Astrocyte (in vitro differentiated cells and primary cell): ENCODE data around the gene THAP5.

ENCODE experiments used
- EZH2 ChIP-seq: IDR thresholded peaks from 2 replicates; pipeline ENCODE4 v1.6.1; 2012; ENCODE audit warnings: mild to moderate bottlenecking, low read length, inconsistent platforms; ENCODE audit not compliant: insufficient read depth
- TF ChIP-seq, protein P1 (sequence below): IDR thresholded peaks from 2 replicates; pipeline ENCODE4 v1.5.1; 2011; ENCODE audit warnings: low read depth, mild to moderate bottlenecking, inconsistent platforms, low read length, moderate library complexity; ENCODE audit not compliant: insufficient read depth

DNA sequence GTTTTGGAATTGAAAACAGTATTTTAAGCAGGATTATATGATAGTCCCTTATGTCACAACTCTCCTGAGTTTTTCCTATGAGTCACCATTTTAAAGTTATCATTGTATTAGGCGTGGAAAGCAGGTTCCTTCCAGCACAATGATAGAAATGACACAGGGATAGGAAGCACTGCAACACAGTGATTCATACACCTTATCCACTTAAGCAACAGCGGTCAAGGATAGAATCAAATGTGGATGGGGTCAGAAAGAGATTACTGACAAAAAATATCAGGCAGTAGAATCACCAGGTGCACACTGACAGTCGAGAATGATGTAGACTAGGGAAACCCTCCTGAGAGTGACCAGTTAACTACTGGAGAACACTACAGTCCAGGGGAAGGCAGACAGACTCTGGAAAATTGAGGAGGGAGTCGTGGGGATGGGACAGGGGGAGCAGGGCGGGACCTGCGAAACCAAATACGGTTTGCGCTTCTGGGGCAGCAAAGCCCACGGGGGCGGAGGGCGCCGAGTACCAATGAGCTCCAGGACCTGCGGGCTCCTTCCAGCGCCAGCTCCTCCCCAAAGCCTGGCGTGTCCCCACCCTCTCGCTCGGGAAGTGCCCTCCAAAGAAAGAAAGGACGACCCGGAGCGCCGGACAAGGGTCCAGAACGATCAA is 44.0 kb downstream of the THAP5 start:
- TF ChIP-seq, protein P1, sequence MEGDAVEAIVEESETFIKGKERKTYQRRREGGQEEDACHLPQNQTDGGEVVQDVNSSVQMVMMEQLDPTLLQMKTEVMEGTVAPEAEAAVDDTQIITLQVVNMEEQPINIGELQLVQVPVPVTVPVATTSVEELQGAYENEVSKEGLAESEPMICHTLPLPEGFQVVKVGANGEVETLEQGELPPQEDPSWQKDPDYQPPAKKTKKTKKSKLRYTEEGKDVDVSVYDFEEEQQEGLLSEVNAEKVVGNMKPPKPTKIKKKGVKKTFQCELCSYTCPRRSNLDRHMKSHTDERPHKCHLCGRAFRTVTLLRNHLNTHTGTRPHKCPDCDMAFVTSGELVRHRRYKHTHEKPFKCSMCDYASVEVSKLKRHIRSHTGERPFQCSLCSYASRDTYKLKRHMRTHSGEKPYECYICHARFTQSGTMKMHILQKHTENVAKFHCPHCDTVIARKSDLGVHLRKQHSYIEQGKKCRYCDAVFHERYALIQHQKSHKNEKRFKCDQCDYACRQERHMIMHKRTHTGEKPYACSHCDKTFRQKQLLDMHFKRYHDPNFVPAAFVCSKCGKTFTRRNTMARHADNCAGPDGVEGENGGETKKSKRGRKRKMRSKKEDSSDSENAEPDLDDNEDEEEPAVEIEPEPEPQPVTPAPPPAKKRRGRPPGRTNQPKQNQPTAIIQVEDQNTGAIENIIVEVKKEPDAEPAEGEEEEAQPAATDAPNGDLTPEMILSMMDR, result no peak
- no peak for TF ChIP-seq EZH2
